Measurements from ENCODE around the gene FNTB. TPM values are rescaled to one million over a fixed set of nuclear protein-coding genes. Genes with fewer than 3 reads are reported as not detected.
A peak's percentile ranks its signal among the peaks of the same experiment; 100 is the strongest.
"Not testable (repeated sequence)": the region's sequence is repeated elsewhere in the genome, so short reads cannot be mapped to it uniquely, and the experiment has no call there.

Gene FNTB
- total RNA-seq, 1 donor, result 12.1 TPM

- no peak for TF ChIP-seq CTCF (IDR thresholded peaks at IDR 0.05; ENCODE audit: insufficient read depth, low read depth, low read length)
Measured at GRCh38 chr14:65024957-65025356, 38.3 kb downstream of the FNTB start.

GRCh38 chr14:65025818-65026217 lies 39.1 kb downstream of the FNTB start:
- no peak overlapping the region for H3K4me3 ChIP-seq (ENCODE audit: low read depth, low read length)
- TF ChIP-seq CTCF (IDR thresholded peaks at IDR 0.05; ENCODE audit: insufficient read depth, low read depth, low read length), result no peak
- no peak for DNase-seq (ENCODE audit: low read depth)

More at GRCh38 chr14:65024957-65025356, 38.3 kb downstream of the FNTB start:
- no peak for DNase-seq (ENCODE audit: low read depth)
- no peak overlapping the region for H3K4me3 ChIP-seq (ENCODE audit: low read depth, low read length)

- DNase-seq (ENCODE audit: low read depth), result no peak
- no peak overlapping the region for H3K4me3 ChIP-seq (ENCODE audit: low read depth, low read length)
- TF ChIP-seq CTCF (IDR thresholded peaks at IDR 0.05; ENCODE audit: insufficient read depth, low read depth, low read length), result no peak
Measured at GRCh38 chr14:65026526-65026925, 39.8 kb downstream of the FNTB start.

- no peak for TF ChIP-seq CTCF (IDR thresholded peaks at IDR 0.05; ENCODE audit: insufficient read depth, low read depth, low read length)
- H3K4me3 ChIP-seq (ENCODE audit: low read depth, low read length), result no peak overlapping the region
- no peak for DNase-seq (ENCODE audit: low read depth)
Measured at GRCh38 chr14:65027127-65027799, 40.6 kb downstream of the FNTB start.

- TF ChIP-seq CTCF (IDR thresholded peaks at IDR 0.05; ENCODE audit: insufficient read depth, low read depth, low read length), result no peak
- no peak overlapping the region for H3K4me3 ChIP-seq (ENCODE audit: low read depth, low read length)
- DNase-seq (ENCODE audit: low read depth), result peak; percentile 19
Measured at GRCh38 chr14:65028937-65029336, 42.2 kb downstream of the FNTB start.

GRCh38 chr14:65031321-65031720 lies 44.6 kb downstream of the FNTB start:
- H3K4me3 ChIP-seq (ENCODE audit: low read depth, low read length); DNase-seq (ENCODE audit: low read depth): not testable (repeated sequence)

- TF ChIP-seq CTCF (IDR thresholded peaks at IDR 0.05; ENCODE audit: insufficient read depth, low read depth, low read length), result no peak
- no peak for DNase-seq (ENCODE audit: low read depth)
- no peak overlapping the region for H3K4me3 ChIP-seq (ENCODE audit: low read depth, low read length)
Measured at GRCh38 chr14:65032319-65032718, 45.6 kb downstream of the FNTB start.

Data from fibroblast of villous mesenchyme (primary cell).